A673 (cell line): ENCODE data around the gene RPL36AL.

Source experiments
- CTCF ChIP-seq: fragments of 300-800, 200-600 bp; sonication (generic); conservative IDR thresholded peaks from 2 replicates; pipeline ENCODE4 v1.5.1; 2017; ENCODE audit warnings: low read depth, mild to moderate bottlenecking, antibody characterized with exemption, low read length, moderate library complexity, mixed read lengths
- EZH2 ChIP-seq: fragments of 200-600 bp; sonication (generic); IDR thresholded peaks from 2 replicates; pipeline ENCODE4 v1.6.1; 2017; ENCODE audit warnings: borderline replicate concordance, low read depth, mild to moderate bottlenecking, mixed read lengths, antibody characterized with exemption, low read length; ENCODE audit not compliant: poor library complexity, severe bottlenecking

GRCh38 chr14:49607583-49607982 lies 12.8 kb downstream of the RPL36AL start:
- TF ChIP-seq CTCF = no peak
- TF ChIP-seq EZH2 = no peak
